ENCODE results near the gene THRB.

DNA sequence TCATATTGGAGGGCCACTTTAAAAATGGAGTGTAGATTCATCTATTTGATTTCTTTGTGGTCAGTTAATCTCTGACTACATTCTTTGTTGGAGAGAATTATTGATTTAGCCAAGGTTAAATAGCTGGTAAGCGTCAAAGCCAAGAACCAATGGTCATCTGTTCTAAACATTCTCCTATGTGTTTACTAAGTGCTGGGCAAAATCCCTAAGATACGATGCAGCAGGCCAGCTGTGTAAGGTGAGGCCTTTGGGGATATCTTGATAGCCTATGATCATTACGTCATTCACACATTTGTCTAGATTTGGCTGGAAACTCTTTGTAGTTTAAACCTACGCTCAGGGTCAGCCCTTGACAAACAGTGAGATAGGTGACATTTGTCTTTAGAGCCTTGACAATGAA lies 313.4 kb downstream of the THRB start:
- TF ChIP-seq, protein P1, sequence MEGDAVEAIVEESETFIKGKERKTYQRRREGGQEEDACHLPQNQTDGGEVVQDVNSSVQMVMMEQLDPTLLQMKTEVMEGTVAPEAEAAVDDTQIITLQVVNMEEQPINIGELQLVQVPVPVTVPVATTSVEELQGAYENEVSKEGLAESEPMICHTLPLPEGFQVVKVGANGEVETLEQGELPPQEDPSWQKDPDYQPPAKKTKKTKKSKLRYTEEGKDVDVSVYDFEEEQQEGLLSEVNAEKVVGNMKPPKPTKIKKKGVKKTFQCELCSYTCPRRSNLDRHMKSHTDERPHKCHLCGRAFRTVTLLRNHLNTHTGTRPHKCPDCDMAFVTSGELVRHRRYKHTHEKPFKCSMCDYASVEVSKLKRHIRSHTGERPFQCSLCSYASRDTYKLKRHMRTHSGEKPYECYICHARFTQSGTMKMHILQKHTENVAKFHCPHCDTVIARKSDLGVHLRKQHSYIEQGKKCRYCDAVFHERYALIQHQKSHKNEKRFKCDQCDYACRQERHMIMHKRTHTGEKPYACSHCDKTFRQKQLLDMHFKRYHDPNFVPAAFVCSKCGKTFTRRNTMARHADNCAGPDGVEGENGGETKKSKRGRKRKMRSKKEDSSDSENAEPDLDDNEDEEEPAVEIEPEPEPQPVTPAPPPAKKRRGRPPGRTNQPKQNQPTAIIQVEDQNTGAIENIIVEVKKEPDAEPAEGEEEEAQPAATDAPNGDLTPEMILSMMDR (conservative IDR thresholded peaks at IDR 0.05; ENCODE audit: low read length): no peak
- TF ChIP-seq EZH2phosphoT487 (IDR thresholded peaks at IDR 0.05; ENCODE audit: borderline replicate concordance): no peak

All from Loucy (cell line).